ENCODE results near the gene IFRD2. TPM values are rescaled to one million over a fixed set of nuclear protein-coding genes. Genes with fewer than 3 reads are reported as not detected.

The IFRD2 gene, protein sequence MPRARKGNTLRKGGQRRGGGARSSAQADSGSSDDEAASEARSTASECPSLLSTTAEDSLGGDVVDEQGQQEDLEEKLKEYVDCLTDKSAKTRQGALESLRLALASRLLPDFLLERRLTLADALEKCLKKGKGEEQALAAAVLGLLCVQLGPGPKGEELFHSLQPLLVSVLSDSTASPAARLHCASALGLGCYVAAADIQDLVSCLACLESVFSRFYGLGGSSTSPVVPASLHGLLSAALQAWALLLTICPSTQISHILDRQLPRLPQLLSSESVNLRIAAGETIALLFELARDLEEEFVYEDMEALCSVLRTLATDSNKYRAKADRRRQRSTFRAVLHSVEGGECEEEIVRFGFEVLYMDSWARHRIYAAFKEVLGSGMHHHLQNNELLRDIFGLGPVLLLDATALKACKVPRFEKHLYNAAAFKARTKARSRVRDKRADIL
- total RNA-seq: 127 TPM in 2 replicates

DNA sequence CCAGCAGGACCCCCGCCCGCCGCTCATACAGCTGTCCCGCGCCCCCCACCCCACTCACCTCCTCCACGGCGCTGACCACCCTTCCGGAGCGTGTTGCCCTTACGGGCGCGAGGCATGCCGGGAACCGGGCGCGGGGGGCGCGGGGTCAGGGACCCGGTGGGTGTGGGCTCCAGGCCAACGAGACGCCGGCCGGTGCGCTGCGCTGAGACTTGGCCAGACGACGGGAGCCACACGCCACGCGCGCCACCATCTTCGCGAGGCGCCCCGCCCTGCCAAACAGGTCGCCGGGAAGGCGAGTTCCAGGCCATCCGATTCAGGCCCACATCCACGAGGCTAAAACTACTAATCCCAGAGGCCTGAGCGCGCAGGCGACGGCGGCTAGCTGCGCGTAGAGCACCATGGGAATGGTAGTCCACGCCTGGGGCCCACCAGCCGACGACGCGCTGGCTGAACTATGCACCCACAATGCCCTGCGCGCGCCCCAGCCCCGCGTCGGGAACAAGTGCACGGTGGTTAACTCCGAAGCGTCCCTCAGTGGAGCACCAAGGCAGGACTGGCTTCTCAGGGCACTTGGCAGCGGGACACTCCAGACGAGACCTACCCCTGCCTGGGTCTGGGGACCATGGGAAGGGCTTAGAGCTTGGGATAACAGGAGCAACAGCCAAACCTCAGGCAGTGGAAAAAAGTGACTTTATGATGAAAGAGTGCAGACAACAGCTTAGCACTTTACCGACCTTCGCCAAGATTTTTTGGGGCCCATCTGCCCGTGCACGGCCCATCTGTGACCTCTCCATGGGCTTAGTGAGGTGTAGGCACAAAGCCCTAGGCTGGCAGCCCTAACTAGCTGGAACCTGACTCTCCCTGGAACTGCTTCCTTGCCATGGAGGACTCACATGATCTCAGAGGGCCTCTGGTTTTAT lies at the start of gene IFRD2:
Gene IFRD2 (minus strand): TSS at position 271 of the 920 bp plus-strand sequence. CDS start 155 bp downstream, at position 116.

DNA sequence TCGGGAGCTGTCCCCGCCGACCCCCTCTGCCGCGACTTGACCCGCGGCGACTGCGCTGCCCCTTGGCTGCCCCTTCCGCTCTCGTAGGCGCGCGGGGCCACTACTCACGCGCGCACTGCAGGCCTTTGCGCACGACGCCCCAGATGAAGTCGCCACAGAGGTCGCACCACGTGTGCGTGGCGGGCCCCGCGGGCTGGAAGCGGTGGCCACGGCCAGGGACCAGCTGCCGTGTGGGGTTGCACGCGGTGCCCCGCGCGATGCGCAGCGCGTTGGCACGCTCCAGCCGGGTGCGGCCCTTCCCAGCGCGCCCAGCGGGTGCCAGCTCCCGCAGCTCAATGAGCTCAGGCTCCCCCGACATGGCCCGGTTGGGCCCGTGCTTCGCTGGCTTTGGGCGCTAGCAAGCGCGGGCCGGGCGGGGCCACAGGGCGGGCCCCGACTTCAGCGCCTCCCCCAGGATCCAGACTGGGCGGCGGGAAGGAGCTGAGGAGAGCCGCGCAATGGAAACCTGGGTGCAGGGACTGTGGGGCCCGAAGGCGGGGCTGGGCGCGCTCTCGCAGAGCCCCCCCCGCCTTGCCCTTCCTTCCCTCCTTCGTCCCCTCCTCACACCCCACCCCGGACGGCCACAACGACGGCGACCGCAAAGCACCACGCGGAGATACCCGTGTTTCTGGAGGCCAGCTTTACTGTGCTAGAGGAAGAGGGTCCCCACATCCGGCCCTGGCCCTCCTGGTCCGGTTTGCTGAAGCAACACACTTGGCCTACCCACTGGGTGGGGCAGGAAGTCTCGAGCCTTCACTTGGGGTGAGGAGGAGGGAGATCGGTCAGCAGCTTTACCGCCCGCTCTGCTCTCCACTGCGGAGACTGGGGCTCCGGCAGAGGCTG lies 48.5 kb upstream of the IFRD2 start, which contains the start of gene RASSF1:
Gene RASSF1 (minus strand): TSS at position 389 of the 882 bp plus-strand sequence. CDS start 31 bp downstream, at position 358.

DNA sequence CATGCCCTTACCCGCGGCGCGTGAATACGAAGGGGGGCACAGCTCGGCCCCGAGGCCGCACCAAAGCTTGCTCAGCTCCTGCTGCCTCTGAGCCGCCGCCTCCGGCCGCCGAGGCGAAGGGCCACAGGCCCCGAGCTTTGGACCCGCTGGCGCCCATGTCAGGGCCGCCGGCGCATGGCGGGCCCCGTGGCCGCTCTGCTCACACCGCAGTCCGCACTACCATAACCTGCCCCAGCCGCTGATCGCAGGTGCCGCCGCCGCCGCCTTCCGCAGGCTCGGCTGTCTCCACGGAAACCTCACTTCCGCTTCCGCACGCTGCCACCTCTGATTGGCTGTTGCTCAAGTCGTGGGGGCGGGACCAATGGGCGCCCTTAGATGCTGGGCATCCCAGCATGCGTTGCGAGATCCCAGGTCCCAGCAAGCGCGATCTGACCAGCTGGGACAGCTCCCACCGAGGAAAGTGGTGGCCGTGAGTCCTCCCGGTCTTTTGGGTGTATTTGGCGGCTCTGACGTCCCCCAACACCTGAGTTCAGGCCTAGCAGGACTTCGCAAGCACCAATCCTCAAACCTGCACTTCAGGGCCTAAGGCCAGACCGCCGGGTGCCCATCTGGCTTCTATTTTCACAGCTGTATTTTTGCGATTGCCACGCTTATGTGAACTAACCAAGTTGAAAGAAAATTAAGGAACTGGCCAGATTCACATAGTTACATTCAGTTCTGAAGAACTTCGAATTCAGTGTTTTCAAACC lies 35.9 kb upstream of the IFRD2 start, which contains the start of gene TUSC2:
Gene TUSC2 (minus strand): TSS at position 281 of the 749 bp plus-strand sequence. CDS start 124 bp downstream, at position 157.

DNA sequence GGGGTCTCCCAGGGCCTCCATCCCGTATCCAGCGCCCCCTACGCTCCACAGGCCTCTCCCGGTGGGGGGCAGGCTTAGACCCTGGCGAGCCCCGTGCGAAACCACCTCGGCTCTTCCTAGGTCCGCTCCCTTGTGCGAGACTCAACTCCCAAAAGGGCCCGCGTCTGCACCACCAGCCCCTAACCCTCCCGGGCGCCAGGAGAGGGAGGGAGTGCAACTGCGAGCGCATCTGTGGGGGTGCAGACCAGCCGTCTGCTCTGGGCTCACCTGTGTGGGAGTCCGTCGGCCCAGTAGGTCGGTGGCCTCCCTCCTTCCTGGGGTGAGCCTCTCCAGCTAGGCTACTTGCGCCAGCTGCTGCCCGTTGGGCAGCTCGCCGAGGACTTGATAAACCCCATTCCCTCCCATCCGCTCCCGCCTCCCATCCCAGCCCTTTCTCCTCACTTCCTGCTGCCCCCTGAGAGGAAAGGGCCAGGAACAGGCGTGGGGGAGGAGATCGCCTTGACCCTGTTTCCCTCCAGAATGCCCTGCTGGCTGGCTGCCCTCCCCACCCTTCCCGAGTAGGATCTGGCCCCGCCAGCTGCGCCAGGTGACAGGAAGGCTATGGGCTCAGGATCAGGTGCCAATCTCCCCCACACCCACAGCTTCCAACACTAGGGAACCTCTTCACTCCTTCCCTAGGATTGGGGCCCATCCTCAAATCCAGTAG lies 30.3 kb upstream of the IFRD2 start, which contains the start of gene HYAL2:
Gene HYAL2 (minus strand): TSS at position 360 of the 706 bp plus-strand sequence. CDS start 2,256 bp downstream, outside the sequence.

DNA sequence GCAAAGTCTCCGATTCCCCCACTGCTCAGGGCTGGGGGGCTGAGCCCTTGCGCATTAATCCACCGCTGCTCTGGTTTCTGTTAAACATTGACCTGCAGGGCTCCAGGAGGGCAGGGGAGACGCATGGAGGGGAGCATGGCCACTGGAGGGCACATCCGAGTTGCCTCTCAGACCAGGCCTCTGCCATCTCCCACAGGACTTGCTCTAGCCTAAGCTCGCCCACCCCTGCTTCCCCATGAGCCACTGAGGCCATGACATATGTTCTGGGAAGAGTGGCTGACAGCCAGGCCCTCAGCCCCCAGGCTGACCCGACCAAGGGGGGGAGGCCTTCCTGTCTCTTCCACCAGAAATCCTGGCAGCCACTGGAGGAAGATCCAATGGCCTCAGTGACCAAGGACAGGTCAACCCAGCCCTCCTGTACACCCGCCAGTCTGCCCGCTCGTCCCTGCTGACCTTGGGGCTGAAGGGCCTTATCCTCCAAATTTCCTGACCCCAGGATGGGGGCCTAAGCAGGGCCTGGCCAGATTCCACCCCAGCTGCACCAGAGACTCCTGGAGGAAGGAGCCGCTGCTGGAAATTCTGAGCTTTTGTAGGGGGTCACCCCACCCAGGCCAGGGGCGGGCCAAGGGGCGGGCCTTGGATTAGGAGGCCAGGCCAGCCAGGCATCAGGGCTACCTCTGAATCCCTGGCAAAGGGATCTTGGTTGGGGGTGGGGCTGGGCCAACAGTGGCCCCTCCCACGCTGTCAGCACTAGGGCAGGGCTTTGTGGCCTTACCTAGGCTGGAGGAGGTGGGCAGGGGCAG lies 11.0 kb upstream of the IFRD2 start, which contains the start of gene HYAL1:
Gene HYAL1 (minus strand): TSS at position 562 of the 803 bp plus-strand sequence. CDS start 618 bp downstream, outside the sequence.

DNA sequence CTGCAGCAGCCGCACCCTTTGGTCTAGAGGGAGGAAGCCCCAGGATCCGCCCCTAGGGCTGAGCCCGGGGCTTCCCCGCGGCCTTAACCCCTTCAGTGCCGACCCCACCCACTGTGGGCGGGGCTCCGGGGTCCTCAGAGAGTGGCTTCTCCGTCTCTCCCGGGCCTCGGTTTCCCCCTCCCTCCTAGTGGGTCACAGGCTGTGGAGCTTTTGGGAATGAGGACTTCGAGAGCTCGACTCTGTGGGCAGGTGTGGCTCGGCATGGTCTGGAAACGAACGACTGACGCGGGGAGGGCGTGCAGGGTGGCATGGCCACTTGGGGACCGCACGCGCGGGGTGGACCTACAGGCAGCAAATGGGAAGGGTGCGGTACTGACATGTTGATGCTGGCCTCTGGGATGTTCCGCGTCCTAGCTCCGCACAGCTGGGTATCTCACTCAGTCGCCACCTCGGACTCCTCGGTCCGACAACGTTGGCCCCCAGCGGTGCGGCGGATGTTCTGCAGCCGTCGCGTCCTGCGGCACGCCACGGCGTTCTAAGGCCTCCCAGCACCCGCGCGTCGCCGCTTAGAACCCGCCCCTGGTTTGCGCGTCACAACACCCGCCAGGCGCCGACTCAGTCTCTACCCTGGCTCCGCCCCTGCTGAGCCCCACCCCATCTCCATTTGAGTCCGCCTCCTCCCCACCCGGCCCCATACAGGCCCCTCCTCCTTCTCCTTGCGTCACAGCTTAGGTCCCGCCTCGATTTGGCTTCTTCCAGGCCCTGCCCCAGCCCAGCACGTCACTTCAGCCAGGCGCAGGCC lies 6.8 kb upstream of the IFRD2 start, which contains the start of the genes HYAL3 and NAA80:
Gene HYAL3 (minus strand): TSS at position 570 of the 802 bp plus-strand sequence. CDS start 3,803 bp downstream, outside the sequence.
Gene NAA80 (minus strand): TSS at position 570 of the 802 bp plus-strand sequence. CDS start 1,942 bp downstream, outside the sequence.

DNA sequence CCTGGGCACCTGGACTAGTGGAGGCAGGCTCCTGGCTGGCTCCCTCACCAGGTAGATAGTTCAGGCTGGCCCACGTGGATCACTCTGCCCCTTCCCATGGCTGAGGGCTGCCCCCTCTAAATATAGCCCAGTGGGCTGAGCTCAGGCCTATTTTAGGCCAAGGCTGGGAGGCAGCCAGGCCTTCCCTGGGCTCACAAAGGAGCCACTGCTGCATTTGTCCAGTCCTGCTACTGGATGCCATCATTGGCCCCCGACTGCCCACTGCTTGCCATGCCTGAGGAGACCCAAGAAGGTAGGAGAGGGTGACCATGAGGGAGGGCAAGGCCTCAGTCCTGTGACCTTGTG lies 13.4 kb downstream of the IFRD2 start, which contains the start of gene LSMEM2:
Gene LSMEM2 (plus strand): TSS at position 208 of the 345 bp plus-strand sequence. CDS start 27 bp downstream, at position 235.

DNA sequence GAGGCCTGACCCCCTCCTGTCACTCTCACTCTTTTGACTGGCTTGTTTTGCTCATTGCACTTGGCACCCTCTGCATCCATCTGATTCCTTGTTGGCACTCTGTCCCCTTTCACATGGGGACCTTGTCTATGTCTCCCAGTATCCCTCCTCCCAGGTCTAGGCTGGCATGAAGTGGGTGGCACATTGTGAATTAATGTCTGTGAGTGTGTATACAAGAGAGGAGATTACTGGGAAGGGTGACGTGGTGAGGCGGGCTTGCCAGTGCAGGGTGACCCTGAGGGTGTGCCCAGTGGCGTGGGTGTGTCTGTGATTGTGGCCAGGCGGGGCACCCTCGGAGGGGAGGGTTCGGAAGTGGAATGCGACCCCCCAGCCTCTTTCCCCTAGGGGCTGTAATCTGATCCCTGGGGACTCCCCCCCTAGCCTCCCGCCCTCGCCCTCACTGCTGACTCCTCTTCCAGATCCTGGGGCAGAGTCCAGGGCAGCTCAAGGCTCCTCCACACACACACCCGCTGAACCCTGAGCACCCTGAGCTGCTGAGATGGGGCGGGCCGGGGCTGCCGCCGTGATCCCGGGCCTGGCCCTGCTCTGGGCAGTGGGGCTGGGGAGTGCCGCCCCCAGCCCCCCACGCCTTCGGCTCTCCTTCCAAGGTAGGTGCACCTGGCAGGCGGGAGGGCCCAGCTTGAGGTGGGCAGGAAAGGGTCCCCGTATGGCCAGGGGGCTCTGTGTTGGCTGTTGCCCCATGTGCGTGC lies 23.4 kb downstream of the IFRD2 start, which contains the start of gene SEMA3B:
Gene SEMA3B (plus strand): TSS at position 445 of the 749 bp plus-strand sequence. CDS start 94 bp downstream, at position 539.

Other genes with a start within 250 kb of the IFRD2 start
- 151 and 189 TPM in 2 replicates for gene RBM5, start 203.5 kb downstream of the IFRD2 start, total RNA-seq
- gene SEMA3F, start 137.1 kb downstream of the IFRD2 start, total RNA-seq: 38.3 and 76.8 TPM in 2 replicates
- gene GNAT1, start 100.8 kb downstream of the IFRD2 start, total RNA-seq: not detected in 2 replicates
- not detected in 2 replicates for gene SLC38A3, start 87.2 kb downstream of the IFRD2 start, total RNA-seq
- 732 and 810 TPM in 2 replicates for gene GNAI2, start 56.2 kb downstream of the IFRD2 start, total RNA-seq
- gene SEMA3B, start 23.3 kb downstream of the IFRD2 start, total RNA-seq: 0.65 and 1.1 TPM in 2 replicates
- not detected in 2 replicates for gene LSMEM2, start 13.3 kb downstream of the IFRD2 start, total RNA-seq
- gene HYAL3, start 7.0 kb upstream of the IFRD2 start, total RNA-seq: 11.0 and 11.8 TPM in 2 replicates
- gene NAA80, start 7.0 kb upstream of the IFRD2 start, total RNA-seq: 10.8 and 11.1 TPM in 2 replicates
- gene HYAL1, start 11.1 kb upstream of the IFRD2 start, total RNA-seq: 2.8 and 3.9 TPM in 2 replicates
- gene HYAL2, start 30.3 kb upstream of the IFRD2 start, total RNA-seq: 582 and 661 TPM in 2 replicates
- gene TUSC2, start 35.8 kb upstream of the IFRD2 start, total RNA-seq: 37.2 and 46.3 TPM in 2 replicates
- gene RASSF1, start 48.4 kb upstream of the IFRD2 start, total RNA-seq: 12.7 and 15.1 TPM in 2 replicates
- 0.19 TPM in 1 of 2 replicates, not detected in the other for gene ZMYND10, start 53.3 kb upstream of the IFRD2 start, total RNA-seq
- gene NPRL2, start 58.3 kb upstream of the IFRD2 start, total RNA-seq: 16.6 and 21.9 TPM in 2 replicates
- 11.1 and 12.4 TPM in 2 replicates for gene CYB561D2, start 58.4 kb upstream of the IFRD2 start, total RNA-seq
- 63.0 and 73.2 TPM in 2 replicates for gene TMEM115, start 67.1 kb upstream of the IFRD2 start, total RNA-seq
- gene CACNA2D2, start 211.2 kb upstream of the IFRD2 start, total RNA-seq: under 0.01 TPM in 1 of 2 replicates, not detected in the other